GM23248 (cell line): Measurements from ENCODE around the gene UBTD2.

Experiments used
- EZH2 ChIP-seq: fragments of 200-600 bp; sonication (generic); IDR thresholded peaks from 2 replicates; pipeline ENCODE4 v1.6.1; 2018; ENCODE audit warnings: antibody characterized with exemption, mild to moderate bottlenecking; ENCODE audit not compliant: insufficient read depth, poor library complexity, severe bottlenecking
- EZH2phosphoT487 ChIP-seq: fragments of 200-600 bp; sonication (generic); IDR thresholded peaks from 2 replicates; pipeline ENCODE4 v1.6.1; 2018; ENCODE audit warnings: antibody characterized with exemption, moderate library complexity, mild to moderate bottlenecking, low read depth; ENCODE audit not compliant: insufficient read depth

- TF ChIP-seq EZH2 (no peak), EZH2phosphoT487 (no peak)
These were observed 97.4 kb downstream of the UBTD2 start for GRCh38 chr5:172186114-172186695.
